HCEC 1CT (cell line): ENCODE results near the gene TSPAN1.

Source experiments
- DNase-seq: peaks from one replicate; pipeline ENCODE4 v3.0.0-alpha.2; 2017

The TSPAN1 gene

DNA sequence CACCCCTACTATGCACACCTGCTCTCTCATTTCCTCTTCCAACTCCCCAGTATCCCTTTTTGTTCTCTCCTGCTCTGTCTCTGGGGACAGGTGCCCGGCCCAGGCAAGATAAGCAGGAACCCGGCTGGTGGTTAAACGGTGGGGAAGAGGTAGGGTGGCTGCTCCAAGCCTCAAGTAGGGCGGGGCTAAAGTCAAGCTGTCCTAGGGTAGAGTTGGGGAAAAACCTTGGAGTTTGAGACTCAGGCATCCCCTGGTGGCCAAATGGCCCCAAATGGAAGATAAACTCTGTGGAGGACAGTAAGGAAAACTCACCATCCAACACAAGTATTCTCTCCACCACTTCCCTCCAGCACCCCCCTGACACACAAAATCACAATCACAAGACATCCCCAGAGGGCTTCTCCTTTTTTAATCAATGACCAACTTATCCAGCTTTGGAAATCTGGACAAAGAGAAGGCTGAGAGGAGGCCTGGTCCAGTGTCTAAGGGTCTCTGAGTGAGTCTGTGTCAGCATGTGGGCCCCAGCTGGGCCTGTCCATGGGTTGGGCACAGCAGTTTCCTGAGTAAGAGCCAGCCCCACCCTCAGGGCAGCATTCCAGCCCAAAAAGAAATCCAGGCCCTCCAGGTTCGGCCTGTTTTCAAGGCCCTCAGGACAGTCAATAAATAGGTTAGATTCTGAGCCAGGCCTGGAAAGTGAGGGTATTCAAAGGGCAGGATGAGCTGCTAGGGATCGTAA lies 13.6 kb downstream of the TSPAN1 start:
- DNase-seq, result no peak

GRCh38 chr1:46190539-46190938 lies 15.7 kb downstream of the TSPAN1 start:
- no peak for DNase-seq

DNA sequence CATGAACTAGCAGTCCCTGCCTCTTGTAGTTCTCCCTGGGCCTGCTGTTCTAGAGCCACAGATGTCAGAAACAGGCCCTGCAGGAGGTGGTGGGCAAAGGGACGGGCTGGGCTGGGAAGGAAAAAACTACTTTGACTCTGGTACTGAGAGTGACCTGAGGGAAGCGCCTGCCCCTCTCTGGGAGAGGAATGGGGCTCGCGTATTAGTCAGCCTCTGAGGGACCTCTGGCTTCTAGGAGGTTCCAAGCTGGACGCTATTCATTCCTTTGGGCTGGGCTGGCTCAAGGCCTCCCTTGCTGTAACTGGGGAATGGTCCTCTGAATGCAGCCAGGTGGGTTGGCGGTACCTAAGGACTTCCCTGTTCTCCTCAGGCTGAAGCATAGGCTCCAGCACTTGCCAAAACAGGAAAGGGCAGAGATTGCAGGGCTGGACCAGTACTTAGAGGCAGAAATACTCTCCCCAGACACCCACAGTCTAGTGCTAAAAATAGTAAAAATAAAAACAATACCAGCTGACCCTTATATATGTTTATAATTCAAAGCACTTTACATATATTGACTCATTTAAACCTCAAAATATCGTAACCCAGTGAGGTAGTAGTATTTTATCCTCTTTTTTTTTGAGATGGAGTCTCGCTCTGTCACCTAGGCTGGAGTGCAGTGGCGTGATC lies 16.3 kb downstream of the TSPAN1 start:
- DNase-seq, result no peak

- no peak for DNase-seq
Measured at GRCh38 chr1:46192171-46192570, 17.3 kb downstream of the TSPAN1 start.

- DNase-seq, result no peak
Measured at GRCh38 chr1:46193285-46193684, 18.4 kb downstream of the TSPAN1 start.

DNA sequence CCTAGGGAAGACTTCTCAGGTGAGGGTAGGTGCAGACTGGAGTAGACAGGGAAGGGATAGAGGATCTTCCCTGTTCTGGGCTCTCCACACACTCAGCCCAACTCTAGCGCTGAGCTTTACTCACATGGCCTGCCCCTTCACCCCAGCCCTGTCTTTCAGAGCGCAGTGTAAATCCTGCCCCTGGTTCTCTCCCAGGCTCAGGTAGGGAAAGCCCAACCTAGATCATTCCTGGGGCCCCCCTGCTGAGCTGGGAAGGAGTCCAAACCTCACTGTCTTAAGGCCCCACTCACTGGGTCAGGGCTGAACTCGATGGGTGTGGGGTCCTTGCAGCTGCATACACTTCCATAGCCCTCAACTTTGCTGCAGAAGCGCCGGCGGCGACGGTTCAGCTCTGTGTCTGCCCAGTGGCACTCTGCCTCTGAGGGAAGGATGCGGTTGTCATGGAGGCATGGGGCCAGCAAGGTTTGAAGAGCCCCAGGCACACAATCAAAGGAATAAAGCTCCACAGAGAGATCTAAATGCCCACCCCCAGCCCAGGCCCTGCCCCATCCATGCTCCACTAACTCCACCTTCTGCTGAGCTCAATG lies 19.2 kb downstream of the TSPAN1 start:
- no peak for DNase-seq

- DNase-seq, result no peak
Measured at GRCh38 chr1:46194641-46195193, 19.8 kb downstream of the TSPAN1 start.

GRCh38 chr1:46196609-46197008 lies 21.7 kb downstream of the TSPAN1 start:
- DNase-seq, result no peak

- DNase-seq, result no peak
Measured at GRCh38 chr1:46197560-46197963, 22.7 kb downstream of the TSPAN1 start.

GRCh38 chr1:46197964-46198811 lies 23.3 kb downstream of the TSPAN1 start, which contains the start of gene POMGNT1:
Gene POMGNT1, minus strand, starts transcription at chr1:46198434. Its CDS starts 613 bp downstream, at chr1:46197821.
- DNase-seq, result peak; percentile 62

DNA sequence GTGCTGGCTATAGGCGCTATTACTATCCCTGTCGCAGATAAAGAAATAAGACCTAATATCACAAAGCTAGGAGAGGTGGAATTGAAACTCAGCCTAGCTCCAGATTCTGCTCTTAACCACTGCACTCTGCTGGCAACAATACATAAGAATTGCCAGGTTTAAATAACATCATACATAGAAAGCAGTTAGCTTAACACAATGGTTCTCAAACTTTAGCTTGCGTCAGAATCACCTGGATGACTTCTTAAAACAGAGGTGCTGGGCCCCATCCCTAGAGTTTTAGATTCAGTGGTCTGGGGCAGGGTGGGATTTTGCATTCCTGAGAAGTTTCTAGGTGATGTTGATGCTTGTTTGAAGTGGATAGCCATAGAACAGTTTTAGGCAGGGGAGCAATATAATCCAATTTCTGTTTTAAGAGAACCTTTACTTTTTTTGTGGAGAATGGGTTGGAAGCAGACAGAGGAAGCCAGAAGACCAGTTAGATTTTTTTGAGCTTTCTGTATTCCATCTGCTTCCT lies 24.4 kb downstream of the TSPAN1 start:
- DNase-seq, result no peak

- DNase-seq, result no peak
Measured at GRCh38 chr1:46203738-46204405, 29.0 kb downstream of the TSPAN1 start.

DNA sequence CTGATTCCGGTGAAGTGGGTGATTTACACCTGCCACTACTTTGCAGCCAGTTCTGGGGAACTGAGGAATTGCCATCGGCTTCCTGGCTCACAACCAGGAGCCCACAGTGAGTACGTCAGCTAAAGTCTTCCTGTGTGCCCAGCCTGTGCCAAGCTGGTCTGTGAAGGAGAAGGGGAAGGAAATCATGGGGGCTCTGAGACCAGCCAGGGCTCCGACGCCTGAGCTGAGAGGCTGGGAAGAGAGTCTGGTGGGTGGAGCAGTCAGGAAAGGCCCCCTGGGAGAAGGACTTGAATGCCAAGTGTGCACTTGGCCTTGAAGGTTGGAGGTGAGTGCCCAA lies 29.5 kb downstream of the TSPAN1 start:
- no peak for DNase-seq

- no peak for DNase-seq
Measured at GRCh38 chr1:46205141-46205540, 30.3 kb downstream of the TSPAN1 start.

- DNase-seq, result no peak
Measured at GRCh38 chr1:46205791-46206190, 30.9 kb downstream of the TSPAN1 start.

- no peak for DNase-seq
Measured at GRCh38 chr1:46206399-46206798, 31.5 kb downstream of the TSPAN1 start.

DNA sequence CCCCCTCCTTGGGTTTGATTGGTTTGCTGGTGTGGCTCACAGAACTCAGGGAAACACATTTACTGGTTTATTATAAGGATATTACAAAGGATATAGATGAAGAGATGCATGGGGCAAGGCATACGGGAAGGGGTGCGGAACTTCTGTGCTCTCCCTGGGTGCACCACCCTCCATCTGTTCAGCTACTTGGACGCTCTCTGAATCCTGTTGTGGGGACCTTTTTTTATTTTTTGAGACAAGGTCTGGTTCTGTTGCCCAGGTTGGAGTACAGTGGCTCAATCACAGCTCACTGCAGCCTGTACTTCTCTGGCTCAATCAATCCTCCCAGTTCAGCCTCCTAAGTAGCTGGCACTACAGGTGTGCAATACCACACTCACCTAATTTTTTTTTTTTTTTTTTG lies 35.7 kb downstream of the TSPAN1 start:
- no peak for DNase-seq

GRCh38 chr1:46211051-46211450 lies 36.2 kb downstream of the TSPAN1 start:
- no peak for DNase-seq

- DNase-seq, result no peak
Measured at GRCh38 chr1:46215504-46215903, 40.6 kb downstream of the TSPAN1 start.

DNA sequence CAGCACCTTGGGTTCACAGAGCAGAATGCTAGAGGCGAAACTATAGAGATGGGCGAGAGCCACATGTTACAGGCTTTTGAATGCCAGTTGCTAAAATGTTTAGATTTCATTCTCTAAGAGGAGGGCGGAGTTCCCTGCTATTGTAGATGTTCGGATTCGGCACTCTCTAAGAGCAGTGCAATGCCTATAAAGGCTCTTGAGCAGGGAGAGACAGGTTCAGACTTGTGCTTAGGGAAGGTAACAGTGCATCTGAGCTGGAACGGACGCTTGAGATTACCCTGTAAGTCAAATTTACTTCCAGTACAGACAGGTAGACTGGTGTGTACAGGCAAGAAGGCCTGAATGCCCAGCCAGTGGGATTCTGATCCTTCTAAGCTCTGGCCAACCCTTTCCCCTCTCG lies 43.6 kb downstream of the TSPAN1 start:
- DNase-seq, result no peak

GRCh38 chr1:46219551-46220520 lies 44.9 kb downstream of the TSPAN1 start:
- DNase-seq, result no peak
